ENCODE data around the gene PIANP. TPM values are rescaled to one million over a fixed set of nuclear protein-coding genes. Genes with fewer than 3 reads are reported as not detected.

The PIANP gene
- total RNA-seq, 1 donor, result not detected

GRCh38 chr12:6688999-6689882 is 11.4 kb downstream of the PIANP start, which contains the start of gene ZNF384:
TSS of gene ZNF384 (minus strand) at chr12:6689375. CDS start at chr12:6679520, 9,855 bp downstream.
- DNase-seq (ENCODE audit: low read depth), result peak; percentile 99
- peak within 1 kb of the TSS; percentile 97 for H3K4me3 ChIP-seq (ENCODE audit: low read depth, low read length)
- TF ChIP-seq CTCF (IDR thresholded peaks at IDR 0.05; ENCODE audit: insufficient read depth, low read depth, low read length), result peak; percentile 7

GRCh38 chr12:6688543-6688998 is 12.0 kb downstream of the PIANP start:
- no peak for TF ChIP-seq CTCF (IDR thresholded peaks at IDR 0.05; ENCODE audit: insufficient read depth, low read depth, low read length)
- peak overlapping the region; percentile 97 for H3K4me3 ChIP-seq (ENCODE audit: low read depth, low read length)
- no peak for DNase-seq (ENCODE audit: low read depth)

GRCh38 chr12:6685814-6686213 is 14.8 kb downstream of the PIANP start:
- no peak overlapping the region for H3K4me3 ChIP-seq (ENCODE audit: low read depth, low read length)
- TF ChIP-seq CTCF (IDR thresholded peaks at IDR 0.05; ENCODE audit: insufficient read depth, low read depth, low read length), result no peak
- DNase-seq (ENCODE audit: low read depth), result no peak

GRCh38 chr12:6684609-6685008 is 16.0 kb downstream of the PIANP start:
- TF ChIP-seq CTCF (IDR thresholded peaks at IDR 0.05; ENCODE audit: insufficient read depth, low read depth, low read length), result peak; percentile 40
- no peak for DNase-seq (ENCODE audit: low read depth)

GRCh38 chr12:6676962-6677361 is 23.7 kb downstream of the PIANP start:
- TF ChIP-seq CTCF (IDR thresholded peaks at IDR 0.05; ENCODE audit: insufficient read depth, low read depth, low read length), result no peak
- H3K4me3 ChIP-seq (ENCODE audit: low read depth, low read length), result no peak overlapping the region
- no peak for DNase-seq (ENCODE audit: low read depth)

More at GRCh38 chr12:6684609-6685008, 16.0 kb downstream of the PIANP start:
- no peak overlapping the region for H3K4me3 ChIP-seq (ENCODE audit: low read depth, low read length)

- H3K4me3 ChIP-seq (ENCODE audit: low read depth, low read length), result no peak overlapping the region
- DNase-seq (ENCODE audit: low read depth), result no peak
- TF ChIP-seq CTCF (IDR thresholded peaks at IDR 0.05; ENCODE audit: insufficient read depth, low read depth, low read length), result no peak
These were observed 28.5 kb downstream of the PIANP start for GRCh38 chr12:6672143-6672542.

Measured in fibroblast of villous mesenchyme (primary cell).